Activated CD4-positive, alpha-beta T cell treated with anti-CD3 and anti-CD28 coated beads for 48 hours (primary cell): Measurements from ENCODE around the gene NSMF.

Experiments
- DNase-seq: peaks from one replicate; pipeline ENCODE4 v3.0.0-alpha.2; 2020

The NSMF gene, protein sequence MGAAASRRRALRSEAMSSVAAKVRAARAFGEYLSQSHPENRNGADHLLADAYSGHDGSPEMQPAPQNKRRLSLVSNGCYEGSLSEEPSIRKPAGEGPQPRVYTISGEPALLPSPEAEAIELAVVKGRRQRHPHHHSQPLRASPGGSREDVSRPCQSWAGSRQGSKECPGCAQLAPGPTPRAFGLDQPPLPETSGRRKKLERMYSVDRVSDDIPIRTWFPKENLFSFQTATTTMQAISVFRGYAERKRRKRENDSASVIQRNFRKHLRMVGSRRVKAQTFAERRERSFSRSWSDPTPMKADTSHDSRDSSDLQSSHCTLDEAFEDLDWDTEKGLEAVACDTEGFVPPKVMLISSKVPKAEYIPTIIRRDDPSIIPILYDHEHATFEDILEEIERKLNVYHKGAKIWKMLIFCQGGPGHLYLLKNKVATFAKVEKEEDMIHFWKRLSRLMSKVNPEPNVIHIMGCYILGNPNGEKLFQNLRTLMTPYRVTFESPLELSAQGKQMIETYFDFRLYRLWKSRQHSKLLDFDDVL

GRCh38 chr9:137459152-137459600 is at the start of gene NSMF:
TSS of gene NSMF (minus strand) at chr9:137459334. CDS start at chr9:137459102, 232 bp downstream.
- peak; percentile 96 for DNase-seq

GRCh38 chr9:137506702-137507171 is 47.6 kb upstream of the NSMF start:
- DNase-seq, result no peak

- DNase-seq, result no peak
Measured at GRCh38 chr9:137506274-137506673, 47.1 kb upstream of the NSMF start.

GRCh38 chr9:137505421-137506140 is 46.4 kb upstream of the NSMF start:
- DNase-seq, result no peak

DNA sequence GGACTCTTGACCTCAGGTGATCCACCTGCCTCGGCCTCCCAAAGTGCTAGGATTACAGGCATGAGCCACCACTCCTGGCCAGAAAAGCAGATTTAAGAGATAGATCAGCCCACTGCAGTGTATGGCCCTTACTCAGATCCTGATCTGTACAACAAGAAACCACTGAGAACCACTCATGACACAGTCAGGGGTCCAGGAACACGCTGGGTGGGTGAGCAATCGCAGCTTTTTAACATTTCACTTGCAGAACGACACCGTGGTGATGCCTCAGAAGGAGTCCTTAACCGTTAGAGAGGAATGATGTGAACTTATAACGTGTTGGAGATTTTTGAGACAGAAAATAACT is 45.3 kb upstream of the NSMF start:
- peak; percentile 18 for DNase-seq

GRCh38 chr9:137502008-137502911 is 43.1 kb upstream of the NSMF start:
- peak; percentile 16 for DNase-seq

GRCh38 chr9:137501457-137501856 is 42.3 kb upstream of the NSMF start:
- DNase-seq, result no peak

- DNase-seq, result no peak
Measured at GRCh38 chr9:137500666-137501397, 41.7 kb upstream of the NSMF start.

- no peak for DNase-seq
Measured at GRCh38 chr9:137499858-137500661, 40.9 kb upstream of the NSMF start.

DNA sequence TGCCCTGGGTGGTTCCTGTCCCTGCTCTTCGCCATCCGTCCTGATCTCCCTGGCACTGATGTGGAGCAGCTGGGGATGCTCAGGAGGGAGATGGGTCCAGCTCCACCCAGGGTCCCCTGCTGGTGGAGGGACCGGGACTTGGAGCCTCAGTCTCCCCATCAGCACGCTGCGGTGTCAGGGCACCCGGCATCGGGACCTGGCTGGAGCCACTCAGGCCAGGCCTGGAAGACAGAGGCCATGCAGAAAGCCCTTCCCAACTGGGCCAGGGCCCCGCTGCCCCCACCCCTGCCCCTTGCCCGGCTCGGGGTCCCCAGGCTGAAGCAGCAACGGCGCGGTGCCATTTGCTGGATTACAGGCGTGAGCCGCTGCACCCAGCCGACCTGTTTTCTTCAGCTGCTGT is 40.3 kb upstream of the NSMF start:
- no peak for DNase-seq

- DNase-seq, result no peak
Measured at GRCh38 chr9:137498720-137499150, 39.6 kb upstream of the NSMF start.

DNA sequence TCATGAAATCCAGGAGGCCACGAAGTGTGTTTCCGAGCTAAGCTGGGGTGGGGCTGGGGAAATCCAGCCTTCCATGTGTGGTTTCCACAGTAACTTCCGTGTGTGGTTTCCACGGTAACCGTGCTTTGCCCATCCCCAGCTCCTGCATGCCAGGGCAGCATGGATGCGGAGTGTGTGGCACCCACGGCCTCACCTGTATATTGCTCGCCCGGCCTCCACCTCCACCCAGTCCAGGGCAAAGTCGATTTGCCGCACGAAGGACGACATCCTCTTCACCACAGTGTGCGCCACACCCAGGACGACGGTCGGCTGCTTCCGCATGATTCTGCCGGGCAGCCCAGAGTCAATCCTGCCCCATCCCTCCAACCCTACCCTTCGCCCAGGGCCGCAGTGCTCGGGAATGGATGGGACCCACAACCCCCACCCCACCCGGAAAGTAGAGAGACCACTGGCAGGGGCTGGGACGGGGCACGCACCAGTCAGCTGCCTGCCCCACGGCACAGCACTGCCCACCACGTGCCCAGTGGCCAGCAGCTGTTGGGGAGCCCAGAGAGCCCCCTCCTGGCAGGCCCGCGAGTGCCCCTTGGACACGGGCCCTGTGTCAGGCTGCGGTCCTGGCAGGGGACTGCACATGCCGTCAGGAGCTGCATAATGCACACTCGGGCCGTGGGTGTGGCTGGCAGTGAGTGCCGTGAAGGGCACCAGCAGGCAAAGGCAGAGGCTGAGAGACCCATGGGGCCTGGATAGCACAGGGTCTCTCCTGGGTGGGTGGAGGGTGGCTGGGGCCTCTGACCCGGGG is 39.0 kb upstream of the NSMF start:
- no peak for DNase-seq

GRCh38 chr9:137496601-137497375 is 37.7 kb upstream of the NSMF start:
- no peak for DNase-seq

DNA sequence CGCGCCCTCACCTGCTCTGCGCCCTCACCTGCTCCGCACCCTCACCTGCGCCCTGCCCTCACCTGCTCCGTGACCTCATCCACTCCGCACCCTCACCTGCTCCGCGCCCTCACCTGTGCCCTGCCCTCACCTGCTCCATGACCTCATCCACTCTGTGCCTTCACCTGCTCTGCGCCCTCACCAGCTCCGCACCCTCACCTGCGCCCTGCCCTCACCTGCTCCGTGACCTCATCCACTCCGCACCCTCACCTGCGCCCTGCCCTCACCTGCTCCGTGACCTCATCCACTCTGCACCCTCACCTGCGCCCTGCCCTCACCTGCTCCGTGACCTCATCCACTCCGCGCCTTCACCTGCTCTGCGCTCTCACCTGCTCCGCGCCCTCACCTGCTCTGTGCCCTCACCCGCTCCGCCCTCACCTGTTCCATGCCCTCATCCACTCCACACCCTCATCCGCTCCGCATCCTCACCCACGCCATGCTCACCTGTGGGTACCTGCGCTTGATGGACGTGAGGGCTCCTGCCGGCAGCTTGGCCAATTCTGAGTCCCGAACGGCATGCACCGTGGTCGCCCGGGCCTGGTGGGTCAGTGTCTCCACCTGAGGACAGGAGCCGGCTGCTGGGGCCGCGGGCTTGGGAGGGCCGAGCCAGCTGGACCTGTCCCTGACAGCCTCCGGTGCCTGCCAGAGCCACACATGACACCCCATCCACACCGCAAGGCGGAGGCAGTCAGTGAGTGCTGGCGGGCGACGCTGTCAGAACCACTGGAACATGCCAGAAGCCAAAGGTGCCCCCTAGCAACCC is 35.6 kb upstream of the NSMF start:
- DNase-seq, result no peak

GRCh38 chr9:137494104-137494544 is 35.0 kb upstream of the NSMF start:
- DNase-seq, result no peak

DNA sequence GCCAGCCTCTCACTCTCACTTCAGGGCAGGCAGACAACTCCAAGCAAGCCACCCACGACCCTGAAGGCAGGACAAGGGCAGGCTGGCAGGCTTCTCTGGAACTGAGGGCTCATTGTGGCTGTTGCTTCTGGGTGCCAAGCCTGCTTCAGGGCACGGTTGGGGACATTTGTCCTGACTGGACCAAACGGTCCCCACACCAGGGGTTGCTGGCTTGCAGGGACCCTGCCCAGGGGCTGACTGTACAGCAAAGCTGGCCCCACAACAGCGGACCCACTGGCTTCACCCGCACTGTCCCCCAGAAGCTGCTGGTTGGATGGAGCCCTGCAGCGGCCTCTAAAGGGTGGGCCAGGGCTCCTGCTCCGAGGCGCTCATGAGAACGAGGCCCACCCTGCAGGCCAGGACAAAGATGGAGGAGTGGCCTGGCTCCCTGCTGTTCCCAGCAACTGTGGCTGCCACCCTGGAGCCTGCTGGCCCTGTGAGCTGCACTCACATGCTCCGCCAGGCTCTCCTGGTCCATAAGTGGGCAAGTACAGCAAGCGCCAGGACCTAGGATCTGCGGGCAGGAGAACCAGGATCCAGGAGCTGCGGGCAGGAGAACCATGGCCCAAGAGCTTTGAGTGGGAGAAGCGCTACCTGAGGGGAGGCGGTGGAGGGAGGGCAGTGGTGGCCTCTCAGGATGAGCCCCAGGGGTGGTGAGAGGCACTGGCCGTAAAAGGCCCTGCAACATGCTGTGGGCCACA is 34.4 kb upstream of the NSMF start:
- no peak for DNase-seq

GRCh38 chr9:137492464-137493363 is 33.6 kb upstream of the NSMF start:
- peak; percentile 52 for DNase-seq
